Neutrophil (primary cell): ENCODE measurements around the gene MARCHF10.

ENCODE experiments used
- H3K27ac ChIP-seq: fragments of 200-600 bp; sonication (generic); 2 replicates; pipeline ENCODE4 v1.5.1; 2016; ENCODE audit warnings: mild to moderate bottlenecking, moderate library complexity
- H3K27me3 ChIP-seq: fragments of 200-600 bp; sonication (generic); 2 replicates; pipeline ENCODE4 v1.6.0; 2016; ENCODE audit warnings: mild to moderate bottlenecking
- H3K36me3 ChIP-seq: fragments of 200-600 bp; sonication (generic); 2 replicates; pipeline ENCODE4 v1.5.1; 2017
- H3K4me1 ChIP-seq, 2 experiments: fragments of 200-600 bp in 1 of 2; sonication (generic) in 1 of 2; 1 replicate in 1 of 2; 2 replicates in 1 of 2; pipeline versions ENCODE4 v1.5.1 to v1.6.1; 2013 to 2016; ENCODE audit warnings: low read depth in 1 of 2, low read length in 1 of 2, mild to moderate bottlenecking in 1 of 2, moderate library complexity in 1 of 2; ENCODE audit not compliant: control insufficient read depth in 1 of 2, insufficient read depth in 1 of 2
- H3K4me3 ChIP-seq, 2 experiments: fragments of 200-600 bp in 1 of 2; sonication (generic) in 1 of 2; 1 replicate in 1 of 2; 2 replicates in 1 of 2; pipeline ENCODE4 v1.5.1; 2013 to 2016; ENCODE audit warnings: low read depth in 1 of 2, low read length in 1 of 2, mild to moderate bottlenecking in 1 of 2, moderate library complexity in 1 of 2
- H3K9me3 ChIP-seq: fragments of 200-600 bp; sonication (generic); 2 replicates; pipeline ENCODE4 v1.5.1; 2016
- CTCF ChIP-seq: fragments of 200-600 bp; sonication (generic); IDR thresholded peaks from 2 replicates; pipeline ENCODE4 v1.5.1; 2016; ENCODE audit warnings: antibody characterized with exemption

The MARCHF10 gene

GRCh38 chr17:62666061-62666800 is 141.9 kb downstream of the MARCHF10 start:
- no peaks in the 10 kb centered on the region for H3K4me1 ChIP-seq
- H3K27ac ChIP-seq: no peak overlapping the region
- no peak overlapping the region for H3K4me3 ChIP-seq
- H3K27me3 ChIP-seq: no peaks in the 10 kb centered on the region
- H3K9me3 ChIP-seq: no peaks in the 10 kb centered on the region
- H3K36me3 ChIP-seq: no peaks in the 10 kb centered on the region
- TF ChIP-seq CTCF: no peak

DNA sequence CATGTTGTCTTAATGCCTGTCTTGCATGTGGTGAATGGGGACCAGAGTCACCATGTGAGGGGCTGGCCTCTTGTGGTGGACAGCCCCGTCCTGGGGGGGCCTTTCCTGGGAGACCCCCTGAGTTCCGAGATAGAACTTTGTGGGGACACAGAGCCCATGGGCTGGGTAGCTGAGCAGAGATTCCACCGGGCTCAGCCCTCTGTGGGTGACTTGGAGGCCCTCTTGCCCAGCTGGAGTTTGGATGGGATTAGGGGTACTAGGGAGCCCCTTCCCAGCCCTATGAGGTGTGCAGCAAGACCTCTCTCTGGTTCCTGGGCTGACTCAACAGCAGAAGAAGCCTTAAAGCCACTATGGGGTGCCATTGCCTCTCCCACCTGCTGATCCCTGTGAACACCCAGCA is 142.5 kb downstream of the MARCHF10 start:
- H3K36me3 ChIP-seq: no peaks in the 10 kb centered on the region
- TF ChIP-seq CTCF: no peak
- H3K27me3 ChIP-seq: no peaks in the 10 kb centered on the region
- H3K9me3 ChIP-seq: no peaks in the 10 kb centered on the region
- no peak overlapping the region for H3K4me3 ChIP-seq
- no peaks in the 10 kb centered on the region for H3K4me1 ChIP-seq
- H3K27ac ChIP-seq: no peak overlapping the region

DNA sequence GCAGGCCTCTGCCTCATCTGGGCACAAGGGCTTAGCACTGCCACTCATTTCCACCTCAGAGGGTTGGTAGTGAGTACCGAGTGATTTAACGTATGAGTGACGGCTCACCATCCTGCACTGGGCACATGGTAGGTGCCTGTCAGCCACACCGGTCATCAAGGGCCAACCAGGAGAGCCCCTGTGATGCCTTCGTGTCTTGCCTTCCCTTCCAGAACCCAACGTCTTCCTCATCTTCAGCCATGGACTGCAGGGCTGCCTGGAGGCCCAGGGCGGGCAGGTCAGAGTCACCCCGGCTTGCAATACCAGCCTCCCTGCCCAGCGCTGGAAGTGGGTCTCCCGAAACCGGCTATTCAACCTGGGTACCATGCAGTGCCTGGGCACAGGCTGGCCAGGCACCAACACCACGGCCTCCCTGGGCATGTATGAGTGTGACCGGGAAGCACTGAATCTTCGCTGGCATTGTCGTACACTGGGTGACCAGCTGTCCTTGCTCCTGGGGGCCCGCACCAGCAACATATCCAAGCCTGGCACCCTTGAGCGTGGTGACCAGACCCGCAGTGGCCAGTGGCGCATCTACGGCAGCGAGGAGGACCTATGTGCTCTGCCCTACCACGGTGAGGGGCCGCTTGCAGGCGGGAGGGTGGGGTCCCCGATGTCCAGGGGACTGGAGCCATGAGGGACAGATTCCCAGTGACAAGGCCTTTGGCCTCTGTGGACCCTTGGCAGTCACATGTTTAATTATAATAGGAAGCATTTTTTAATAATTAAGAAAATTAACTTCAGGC is 143.6 kb downstream of the MARCHF10 start:
- no peak for TF ChIP-seq CTCF

GRCh38 chr17:62663304-62663703 is 144.8 kb downstream of the MARCHF10 start:
- Histone ChIP-seq H3K4me3 (no peak overlapping the region), H3K9me3 (no peaks in the 10 kb centered on the region), H3K4me1 (no peaks in the 10 kb centered on the region), H3K27ac (no peak overlapping the region), H3K36me3 (no peaks in the 10 kb centered on the region), H3K27me3 (no peaks in the 10 kb centered on the region)
- TF ChIP-seq CTCF: no peak

More for the DNA sequence above, 143.6 kb downstream of the MARCHF10 start:
- no peak overlapping the region for H3K4me3 ChIP-seq
- H3K9me3 ChIP-seq: no peaks in the 10 kb centered on the region
- H3K27me3 ChIP-seq: no peaks in the 10 kb centered on the region
- no peaks in the 10 kb centered on the region for H3K36me3 ChIP-seq
- H3K4me1 ChIP-seq: no peaks in the 10 kb centered on the region
- no peak overlapping the region for H3K27ac ChIP-seq

DNA sequence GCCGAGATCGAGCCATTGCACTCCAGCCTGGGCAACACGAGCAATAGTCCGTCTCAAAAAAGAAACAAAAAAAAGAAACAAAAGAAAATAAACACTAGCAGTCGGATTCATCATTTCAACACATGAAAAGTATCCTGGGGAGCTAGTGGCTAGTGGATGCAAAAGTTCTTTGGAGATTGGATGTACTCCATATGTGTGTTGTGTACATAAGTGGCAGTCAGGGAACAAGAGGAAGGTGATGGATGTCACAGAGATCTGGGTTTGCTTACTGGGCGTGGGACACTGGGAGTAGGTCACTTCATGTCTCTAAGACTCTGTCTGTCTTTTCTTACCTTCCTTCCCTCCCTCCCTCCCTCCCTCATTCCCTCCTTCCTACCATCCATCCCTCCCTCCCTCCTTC is 145.3 kb downstream of the MARCHF10 start:
- no peak for TF ChIP-seq CTCF
- no peak overlapping the region for H3K4me3 ChIP-seq
- H3K4me1 ChIP-seq: no peaks in the 10 kb centered on the region
- H3K36me3 ChIP-seq: no peaks in the 10 kb centered on the region
- H3K27me3 ChIP-seq: no peaks in the 10 kb centered on the region
- H3K27ac ChIP-seq: no peak overlapping the region
- H3K9me3 ChIP-seq: no peaks in the 10 kb centered on the region
